Liver (tissue), 9 donors: ENCODE measurements around the gene CARTPT. TPM values are rescaled to one million over a fixed set of nuclear protein-coding genes. Genes with fewer than 3 reads are reported as not detected.

ENCODE experiments used
- DNase-seq: peaks from one replicate; pipeline ENCODE4 v3.0.0-alpha.2; 2017; ENCODE audit warnings: low spot score
- H3K27ac ChIP-seq, 2 donors: one replicate each; pipeline ENCODE4 v1.7.0; 2013; ENCODE audit warnings: inconsistent platforms in 2 of 2, low read length in 2 of 2, control low read depth in 1 of 2, low read depth in 1 of 2, mild to moderate bottlenecking in 1 of 2
- H3K27me3 ChIP-seq, 4 donors: one replicate each; pipeline versions ENCODE4 v1.6.1 to v1.7.0; 2013; ENCODE audit warnings: low read length in 3 of 4, inconsistent platforms in 1 of 4, mild to moderate bottlenecking in 1 of 4, moderate library complexity in 1 of 4; ENCODE audit not compliant: control insufficient read depth in 4 of 4, insufficient read depth in 4 of 4
- H3K36me3 ChIP-seq, 4 donors: one replicate each; pipeline versions ENCODE4 v1.6.1 to v1.7.0; 2013; ENCODE audit warnings: low read length in 3 of 4, mild to moderate bottlenecking in 3 of 4, low read depth in 1 of 4, moderate library complexity in 1 of 4; ENCODE audit not compliant: control insufficient read depth in 4 of 4, insufficient read depth in 3 of 4
- H3K4me1 ChIP-seq, 4 donors: one replicate each; pipeline versions ENCODE4 v1.6.1 to v1.7.0; 2013; ENCODE audit warnings: low read length in 3 of 4, mild to moderate bottlenecking in 3 of 4, moderate library complexity in 1 of 4; ENCODE audit not compliant: control insufficient read depth in 4 of 4, insufficient read depth in 4 of 4
- H3K4me3 ChIP-seq, 3 donors: one replicate each; pipeline versions ENCODE4 v1.6.1 to v1.7.0; 2013; ENCODE audit warnings: low read length in 3 of 3, control low read depth in 1 of 3, low read depth in 1 of 3, mild to moderate bottlenecking in 1 of 3
- H3K9ac ChIP-seq, 2 donors: one replicate each; pipeline ENCODE4 v1.7.0; 2013; ENCODE audit warnings: low read length in 2 of 2, mild to moderate bottlenecking in 2 of 2, moderate library complexity in 2 of 2, control low read depth in 1 of 2, low read depth in 1 of 2
- H3K9me3 ChIP-seq, 4 donors: one replicate each; pipeline versions ENCODE4 v1.6.1 to v1.7.0; 2013; ENCODE audit warnings: low read length in 3 of 4; ENCODE audit not compliant: control insufficient read depth in 4 of 4
- ATF3 ChIP-seq: IDR thresholded peaks from 2 replicates; pipeline ENCODE4 v1.6.1; 2016; ENCODE audit warnings: antibody characterized with exemption
- CTCF ChIP-seq: fragments of 150-350 bp; IDR thresholded peaks from 2 replicates; pipeline ENCODE4 v1.5.1; 2017; ENCODE audit warnings: improper control_type of control experiment, low read depth, low read length; ENCODE audit not compliant: missing input control
- EGR1 ChIP-seq, 2 donors: IDR thresholded peaks; 2 replicates each; pipeline ENCODE4 v1.6.1; 2016 to 2018; ENCODE audit warnings: antibody characterized with exemption in 2 of 2, low read depth in 2 of 2
- FOXA2 ChIP-seq: IDR thresholded peaks from 2 replicates; pipeline ENCODE4 v1.6.1; 2016; ENCODE audit warnings: antibody characterized with exemption
- JUND ChIP-seq, 2 donors: IDR thresholded peaks; 2 replicates each; pipeline ENCODE4 v1.6.1; 2016; ENCODE audit warnings: antibody characterized with exemption in 2 of 2
- MAX ChIP-seq: IDR thresholded peaks from 2 replicates; pipeline ENCODE4 v1.6.1; 2016; ENCODE audit warnings: antibody characterized with exemption
- NR2F2 ChIP-seq: IDR thresholded peaks from 2 replicates; pipeline ENCODE4 v1.6.1; 2016; ENCODE audit warnings: antibody characterized with exemption
- RAD21 ChIP-seq, 2 donors: IDR thresholded peaks; 2 replicates each; pipeline ENCODE4 v1.6.1; 2016; ENCODE audit warnings: antibody characterized with exemption in 2 of 2, mild to moderate bottlenecking in 2 of 2
- REST ChIP-seq: IDR thresholded peaks from 2 replicates; pipeline ENCODE4 v1.6.1; 2016; ENCODE audit warnings: antibody characterized with exemption, mild to moderate bottlenecking
- SP1 ChIP-seq: IDR thresholded peaks from 2 replicates; pipeline ENCODE4 v1.6.1; 2018; ENCODE audit warnings: antibody characterized with exemption, mild to moderate bottlenecking
- TAF1 ChIP-seq: conservative IDR thresholded peaks from 2 replicates; pipeline ENCODE4 v1.6.1; 2016; ENCODE audit warnings: antibody characterized with exemption, mild to moderate bottlenecking
- ZBTB33 ChIP-seq: IDR thresholded peaks from 2 replicates; pipeline ENCODE4 v1.6.1; 2016; ENCODE audit warnings: antibody characterized with exemption
- WGBS: extraction: QIAGEN DNeasy Blood & Tissue Kit; methylation state at CpG from one replicate; pipeline ENCODE4 v1.1.7; 2013; 5-methylcytosine and 5-hydroxymethylcytosine counted together
- polyA plus RNA-seq, 2 donors: library from polyadenylated mRNA; stranded (reverse) in 1 of 2; unstranded in 1 of 2; fragments of 200-250 nt in 1 of 2; fragments of >200 nt in 1 of 2; fragmentation: Nextera tagmentation in 1 of 2; extraction: Ambion mirVana in 1 of 2; gene quantifications; one replicate each; pipeline versions ENCODE4 v1.2.1 to v1.2.3, GENCODE V29; 2013 to 2015
- total RNA-seq, 2 donors: library from RNA; depleted of rRNA; stranded (reverse); fragments of >200 nt; gene quantifications; one replicate each; pipeline ENCODE4 v1.2.3, GENCODE V29; 2014
- donor health status: healthy.
- donor health status: healthy.
- donor health status: healthy.
- donor health status: healthy.
- donor health status: healthy.

The CARTPT gene
- total and polyA plus RNA-seq, 4 donors = not detected

GRCh38 chr5:71743155-71743554 lies 24.1 kb downstream of the CARTPT start:
- Histone ChIP-seq H3K4me1 (peaks cover 0 to 6% (median 3%) of the 10 kb centered on the region in 4 donors), H3K27ac (no peak overlapping the region), H3K27me3 (no peaks in the 10 kb centered on the region), H3K36me3 (no peaks in the 10 kb centered on the region), H3K9me3 (no peaks in the 10 kb centered on the region), H3K4me3 (no peak overlapping the region), H3K9ac (no peak overlapping the region)
- DNase-seq = no peak
- TF ChIP-seq REST = no peak
- no peak for TF ChIP-seq ZBTB33
- no peak for TF ChIP-seq JUND (IDR thresholded peaks at IDR 0.05)
- 55% methylated on average over 6 of the region's 6 CpGs for WGBS

- no peak overlapping the region for H3K4me3 ChIP-seq
- H3K27me3 ChIP-seq = no peaks in the 10 kb centered on the region
- H3K9me3 ChIP-seq = no peaks in the 10 kb centered on the region
- H3K9ac ChIP-seq = no peak overlapping the region
- peaks cover 0 to 6% (median 3%) of the 10 kb centered on the region in 4 donors for H3K4me1 ChIP-seq
- TF ChIP-seq EGR1 (IDR thresholded peaks at IDR 0.05; ENCODE audit: low read depth in 2 of 2) = no peak
- no peak for TF ChIP-seq REST
- no peak for TF ChIP-seq SP1
- TF ChIP-seq RAD21 (IDR thresholded peaks at IDR 0.05) = no peak
- no peak for TF ChIP-seq CTCF
- no peak for TF ChIP-seq NR2F2
- no peak for TF ChIP-seq TAF1
- no peak for TF ChIP-seq ATF3
- no peak for TF ChIP-seq FOXA2
- no peak for TF ChIP-seq MAX
- WGBS = 51% methylated on average over 7 of the region's 7 CpGs
- DNase-seq = no peak
- no peak overlapping the region for H3K27ac ChIP-seq
- H3K36me3 ChIP-seq = no peaks in the 10 kb centered on the region
These were observed 25.1 kb downstream of the CARTPT start for GRCh38 chr5:71744009-71744790.
